ENCODE measurements around the gene NUAK1.

The NUAK1 gene

GRCh38 chr12:106054049-106054448 lies 84.7 kb downstream of the NUAK1 start:
- DNase-seq, result no peak

- no peak for DNase-seq
These were observed 86.8 kb downstream of the NUAK1 start for GRCh38 chr12:106051853-106052531.

GRCh38 chr12:106049546-106049945 lies 89.2 kb downstream of the NUAK1 start:
- no peak for DNase-seq

- peak; percentile 73 to 94 for DNase-seq
These were observed 89.6 kb downstream of the NUAK1 start for GRCh38 chr12:106049105-106049504.

- no peak for DNase-seq
These were observed 90.1 kb downstream of the NUAK1 start for GRCh38 chr12:106048676-106049075.

- DNase-seq, result no peak
These were observed 90.7 kb downstream of the NUAK1 start for GRCh38 chr12:106048016-106048415.

- DNase-seq, result no peak
These were observed 91.8 kb downstream of the NUAK1 start for GRCh38 chr12:106046947-106047346.

- no peak for DNase-seq
These were observed 92.4 kb downstream of the NUAK1 start for GRCh38 chr12:106046301-106046846.

GRCh38 chr12:106045251-106045674 lies 93.5 kb downstream of the NUAK1 start:
- DNase-seq, result no peak

- DNase-seq, result no peak
These were observed 94.0 kb downstream of the NUAK1 start for GRCh38 chr12:106044773-106045172.

- DNase-seq, result no peak
These were observed 96.7 kb downstream of the NUAK1 start for GRCh38 chr12:106042037-106042436.

GRCh38 chr12:106040521-106040920 lies 98.2 kb downstream of the NUAK1 start:
- no peak for DNase-seq

- no peak for DNase-seq
These were observed 98.9 kb downstream of the NUAK1 start for GRCh38 chr12:106039646-106040404.

- no peak for DNase-seq
These were observed 99.5 kb downstream of the NUAK1 start for GRCh38 chr12:106039242-106039641.

GRCh38 chr12:106037524-106038298 lies 101.0 kb downstream of the NUAK1 start:
- DNase-seq, result no peak

GRCh38 chr12:106035421-106035820 lies 103.3 kb downstream of the NUAK1 start:
- no peak for DNase-seq

- DNase-seq, result no peak
These were observed 104.4 kb downstream of the NUAK1 start for GRCh38 chr12:106034316-106034715.

- DNase-seq, result no peak
These were observed 105.5 kb downstream of the NUAK1 start for GRCh38 chr12:106033161-106033675.

- no peak for DNase-seq
These were observed 106.2 kb downstream of the NUAK1 start for GRCh38 chr12:106032623-106032925.

GRCh38 chr12:106031761-106032622 lies 106.8 kb downstream of the NUAK1 start:
- DNase-seq, result no peak

GRCh38 chr12:106030210-106031071 lies 108.3 kb downstream of the NUAK1 start:
- no peak for DNase-seq

All from NCI-H524 (cell line).